HG03196 (cell line): ENCODE measurements around the gene SIAH2.
A peak's percentile ranks its signal among the peaks of the same experiment; 100 is the strongest.

Experiments used
- ATAC-seq: cut with Tn5 transposase; IDR thresholded peaks from one replicate; pipeline ENCODE4 v1.9.1; 2021; ENCODE audit not compliant: unreplicated experiment

Gene SIAH2

DNA sequence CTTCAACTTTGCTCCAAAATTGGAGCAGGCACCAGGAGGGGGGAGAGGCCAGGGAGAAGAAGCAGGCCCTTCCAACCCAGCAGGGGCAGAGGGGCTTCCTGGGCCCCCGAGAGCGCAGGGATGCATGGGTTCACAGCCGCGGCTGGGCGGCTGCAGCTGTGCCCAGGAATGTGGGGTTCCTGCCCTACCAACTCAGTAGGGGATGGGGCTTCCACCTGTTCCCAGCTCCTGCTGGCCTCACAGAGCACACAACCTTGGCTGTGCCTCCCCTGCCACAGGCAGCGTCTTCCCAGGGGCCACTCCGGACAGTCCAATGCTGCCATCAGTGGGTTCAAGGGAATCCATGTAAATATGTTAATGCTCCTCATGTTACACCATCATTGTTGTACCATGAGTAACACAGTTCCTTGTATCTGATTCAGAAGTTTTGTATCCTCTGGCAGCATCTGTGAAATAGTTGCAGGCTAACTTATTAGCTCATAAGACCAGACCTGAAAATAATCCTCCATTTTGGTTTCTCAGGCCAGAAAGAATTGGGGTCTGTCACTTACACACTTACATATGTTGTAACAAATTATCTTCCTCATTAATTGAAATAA, 12.1 kb upstream of the SIAH2 start:
- ATAC-seq = no peak

DNA sequence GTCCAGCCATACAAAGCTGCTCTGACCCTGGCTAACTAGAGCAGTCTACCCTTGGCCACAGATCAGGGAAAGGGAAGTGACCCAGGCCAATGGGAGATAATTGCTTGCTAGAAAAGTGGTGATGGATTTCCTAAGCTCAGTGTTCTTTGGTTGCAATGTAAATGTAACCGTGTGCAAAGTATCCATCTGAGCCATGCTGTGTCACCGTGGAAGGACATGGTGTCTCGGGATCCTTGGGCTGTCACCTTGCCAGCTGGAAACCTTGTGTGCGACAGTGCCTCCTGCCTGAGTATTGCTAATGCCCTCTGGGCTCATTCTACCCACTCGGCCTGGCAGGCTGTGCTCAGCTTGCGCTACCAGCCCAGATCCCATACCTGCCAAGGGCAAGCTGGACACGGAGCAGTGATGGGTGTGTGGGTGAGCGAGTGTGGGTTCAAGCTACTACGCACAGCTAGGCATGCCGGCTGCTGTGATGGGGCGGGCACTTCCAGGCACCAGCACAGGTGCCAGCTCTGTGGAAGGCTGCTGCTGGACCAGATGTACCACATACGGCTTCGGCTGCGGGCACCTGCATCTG, 10.7 kb upstream of the SIAH2 start:
- no peak for ATAC-seq

DNA sequence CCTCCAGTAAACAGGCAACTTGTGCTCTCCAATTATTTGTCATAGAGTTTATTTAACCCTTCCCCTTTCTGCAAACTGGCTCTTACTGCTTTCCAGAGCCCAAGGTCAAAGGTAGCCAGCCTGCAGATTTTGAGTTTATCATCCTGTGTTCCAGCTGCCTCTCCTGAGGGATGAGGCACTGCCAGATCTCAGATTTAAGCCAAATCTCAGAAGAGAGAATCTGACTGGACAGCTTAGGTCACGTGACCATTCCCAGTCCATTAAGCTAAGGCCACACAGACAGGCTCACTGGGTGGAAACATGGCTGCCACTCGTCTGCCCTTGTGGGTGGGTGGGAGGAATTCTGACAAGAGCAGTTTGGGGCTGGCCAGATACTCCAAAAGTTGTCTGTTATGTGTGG, 8.6 kb upstream of the SIAH2 start:
- no peak for ATAC-seq

DNA sequence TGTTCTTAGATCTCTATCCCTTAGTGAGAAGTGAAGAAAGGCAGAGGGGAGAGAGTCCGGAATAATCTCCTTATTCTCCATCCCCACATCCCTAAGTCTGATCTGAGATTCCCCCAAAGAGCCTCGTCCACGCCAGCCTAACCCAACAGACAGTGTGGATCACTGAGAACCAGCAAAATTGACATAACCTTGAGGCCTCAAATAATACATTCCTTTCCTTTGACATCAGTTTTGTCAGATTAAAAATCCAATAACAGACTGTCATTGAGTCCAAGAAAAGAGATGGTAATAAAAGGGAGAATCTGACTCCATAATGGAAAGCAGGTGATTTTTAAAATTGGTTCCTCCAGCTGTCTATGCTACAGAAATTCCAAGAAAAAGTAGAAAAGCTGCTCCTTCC, 7.7 kb upstream of the SIAH2 start:
- ATAC-seq = no peak

DNA sequence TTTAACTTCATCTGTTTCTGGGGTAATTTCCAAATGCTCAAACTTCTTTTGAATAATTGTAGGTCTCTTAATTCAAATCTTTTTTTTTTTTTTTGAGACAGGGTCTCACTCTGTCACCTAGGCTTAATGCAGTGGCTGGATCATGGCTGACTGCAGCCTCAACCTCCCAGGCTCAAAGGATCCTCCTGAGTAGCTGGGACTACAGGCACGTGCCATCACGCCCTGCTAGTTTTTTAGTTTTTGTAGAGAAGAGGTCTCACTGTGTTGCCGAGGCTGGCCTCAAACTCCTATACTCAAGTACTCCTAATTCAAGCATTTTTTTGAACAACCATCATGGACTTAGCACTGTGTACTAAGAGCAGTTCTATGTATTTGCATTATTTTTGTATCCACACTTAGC, 3.8 kb upstream of the SIAH2 start:
- no peak for ATAC-seq

DNA sequence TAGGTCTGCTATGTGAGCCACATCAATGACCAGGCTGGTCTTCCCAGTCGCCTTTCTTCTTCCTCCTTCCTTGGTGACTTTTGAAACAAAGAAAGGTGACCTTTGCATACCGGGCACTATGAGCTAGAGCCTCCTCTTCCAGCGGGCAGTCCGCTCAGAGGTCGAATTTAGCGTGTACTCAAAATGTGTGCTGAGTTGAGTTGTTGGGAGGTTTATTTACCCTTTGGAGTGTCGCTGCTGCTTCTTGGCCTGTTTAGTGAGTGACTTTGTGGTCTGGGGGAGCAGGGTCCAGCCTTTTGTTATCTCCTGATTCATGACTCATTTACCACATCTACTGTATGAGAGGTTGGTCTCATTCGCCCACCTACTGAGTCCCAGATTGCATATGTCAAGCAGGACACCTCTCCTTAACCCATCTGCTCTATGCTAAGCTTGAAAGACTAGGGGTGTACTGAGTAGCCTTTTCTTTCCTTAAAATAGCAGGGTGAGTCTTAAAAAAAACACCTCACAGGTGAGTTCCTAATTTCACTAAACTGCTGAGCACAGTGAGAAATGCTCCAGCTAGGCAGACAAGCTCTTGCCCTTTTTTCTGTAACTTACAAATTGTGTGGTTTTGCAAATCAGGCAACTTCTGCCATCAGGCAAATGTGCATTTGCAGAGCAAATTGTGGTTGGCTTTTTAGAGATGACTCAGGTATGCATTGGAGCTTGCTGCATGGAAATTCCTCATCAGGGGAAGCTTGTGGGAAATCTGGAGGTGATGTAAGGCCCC, 3.2 kb upstream of the SIAH2 start:
- ATAC-seq = no peak

DNA sequence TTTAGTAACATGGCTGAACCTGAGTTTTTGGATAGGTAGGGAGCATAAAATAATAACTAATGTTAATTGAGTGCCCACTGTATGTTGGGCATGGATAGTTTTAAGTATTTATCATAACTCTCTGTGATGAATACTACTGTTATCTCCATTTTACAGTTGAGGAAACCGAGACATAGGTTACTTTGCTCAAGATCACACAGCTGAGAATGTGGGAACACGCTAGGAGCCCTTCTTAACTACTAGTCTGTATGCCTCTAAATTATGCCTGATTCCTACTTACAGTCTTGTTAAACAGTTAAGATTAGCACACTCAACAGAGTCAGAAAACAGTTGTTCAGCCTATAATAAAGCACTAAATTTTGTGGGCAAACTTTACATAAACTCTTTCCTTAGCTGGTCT, 2.0 kb upstream of the SIAH2 start:
- no peak for ATAC-seq

DNA sequence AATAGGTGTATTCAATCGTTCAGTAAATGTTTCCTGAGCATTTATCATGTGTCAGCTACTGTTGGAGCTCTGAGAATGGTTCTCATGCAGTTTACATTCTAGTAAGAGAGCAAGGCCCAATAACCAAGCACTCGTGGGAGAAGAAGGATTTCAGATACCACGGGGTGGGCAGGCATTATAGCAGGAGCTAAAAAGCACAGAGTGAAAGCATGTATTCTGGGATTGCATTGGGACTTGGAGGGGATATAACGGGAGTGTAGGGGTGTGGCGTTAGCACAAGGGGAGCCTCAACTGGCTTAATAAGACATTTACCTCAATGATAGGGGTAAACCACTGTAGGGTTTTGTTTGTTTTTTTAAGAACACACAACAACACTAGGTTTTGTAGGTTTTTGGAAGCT, 1.6 kb upstream of the SIAH2 start:
- ATAC-seq = no peak

DNA sequence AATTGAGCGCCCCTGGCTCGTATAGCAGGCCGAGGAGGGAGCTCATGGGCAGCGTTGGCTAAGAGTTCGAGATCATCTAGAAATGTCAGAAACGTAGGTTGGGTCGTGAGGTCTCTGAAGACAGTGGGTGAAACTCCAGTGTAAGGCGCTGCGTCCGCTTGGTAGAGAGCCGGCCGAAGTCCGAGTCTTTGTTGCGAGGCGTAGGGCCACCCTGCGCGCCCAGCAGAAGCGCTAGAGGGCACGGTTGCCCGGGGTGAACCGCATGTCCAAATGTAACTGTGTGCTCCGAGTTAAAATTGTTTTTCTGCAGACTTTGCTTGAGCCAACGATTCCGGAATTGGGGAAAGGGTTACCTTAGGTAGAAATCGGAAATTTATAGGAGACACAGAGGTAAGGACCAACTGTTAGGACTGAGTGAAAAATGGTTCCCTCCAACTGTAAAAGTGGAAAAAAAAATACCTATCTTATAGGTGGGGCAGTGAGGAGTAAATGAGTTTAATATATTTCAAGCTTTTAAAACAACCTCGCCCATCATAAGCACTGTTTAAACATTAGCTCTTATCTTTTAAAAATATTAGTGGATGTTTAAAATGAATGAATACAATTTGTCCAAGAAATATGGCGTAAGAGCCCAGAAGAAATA, 993 bp upstream of the SIAH2 start:
- peak; percentile 26 for ATAC-seq

DNA sequence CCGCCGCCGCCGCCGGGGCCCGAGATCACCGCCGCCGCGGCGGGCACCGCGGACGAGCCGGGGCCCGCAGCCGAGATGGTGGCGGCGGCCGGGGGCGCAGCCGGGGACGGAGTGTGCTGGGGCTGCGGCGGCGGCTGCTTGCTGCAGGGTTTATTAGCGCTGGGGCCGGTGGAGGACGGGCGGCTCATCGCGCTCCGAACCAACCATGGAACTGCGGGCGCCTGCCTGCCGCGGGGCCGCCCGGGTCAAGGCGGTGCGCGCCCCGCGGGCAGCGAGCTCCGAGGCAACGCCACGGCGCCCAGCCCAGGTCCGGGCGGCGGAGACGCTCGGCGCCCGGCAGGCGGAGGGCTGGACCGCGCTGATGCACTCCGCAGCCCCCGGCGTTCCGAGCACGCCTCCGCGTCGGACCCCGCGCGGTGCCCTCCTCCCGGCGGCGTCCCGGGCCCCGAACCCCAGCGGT, 277 bp downstream of the SIAH2 start:
- ATAC-seq = peak; percentile 0

DNA sequence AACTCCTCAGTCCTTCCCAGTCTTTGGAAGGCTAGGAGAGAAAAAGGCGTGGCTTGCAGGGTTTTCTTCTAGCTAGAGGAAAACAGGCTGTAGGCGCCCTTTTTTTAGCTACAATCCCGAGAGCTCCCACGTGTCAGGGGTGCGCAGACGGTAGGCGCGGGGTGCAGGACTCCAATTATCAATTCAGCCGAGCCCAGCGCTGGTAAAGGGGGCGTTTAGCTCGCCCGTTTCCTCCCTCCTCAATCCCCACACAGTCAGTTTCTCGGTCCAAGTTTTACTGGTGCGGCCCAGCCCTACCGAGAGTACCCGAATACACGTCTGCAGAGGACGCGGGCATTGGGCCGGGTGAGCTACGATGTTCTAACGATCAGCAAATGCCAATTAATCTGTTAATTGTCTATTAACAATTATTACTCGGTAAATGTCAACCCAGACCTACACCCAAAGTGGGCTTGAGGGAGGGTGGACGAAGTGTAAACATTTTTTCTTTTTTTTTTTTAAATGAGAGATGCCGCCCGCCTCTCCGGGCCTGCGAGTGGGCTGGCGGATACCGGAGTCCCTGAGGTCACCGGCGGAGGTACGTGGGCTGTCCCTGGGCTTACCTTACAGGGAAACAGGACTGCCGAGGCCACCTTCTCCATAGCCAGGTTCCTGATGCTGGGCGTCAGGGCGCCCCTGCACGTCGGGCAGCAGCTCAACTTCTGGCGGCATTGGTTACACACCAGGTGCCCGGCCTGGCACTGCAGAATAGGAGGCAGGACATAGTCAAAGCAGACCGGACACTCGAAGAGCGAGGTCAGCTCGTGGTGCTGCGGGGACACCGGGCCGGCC, 923 bp downstream of the SIAH2 start:
- no peak for ATAC-seq

DNA sequence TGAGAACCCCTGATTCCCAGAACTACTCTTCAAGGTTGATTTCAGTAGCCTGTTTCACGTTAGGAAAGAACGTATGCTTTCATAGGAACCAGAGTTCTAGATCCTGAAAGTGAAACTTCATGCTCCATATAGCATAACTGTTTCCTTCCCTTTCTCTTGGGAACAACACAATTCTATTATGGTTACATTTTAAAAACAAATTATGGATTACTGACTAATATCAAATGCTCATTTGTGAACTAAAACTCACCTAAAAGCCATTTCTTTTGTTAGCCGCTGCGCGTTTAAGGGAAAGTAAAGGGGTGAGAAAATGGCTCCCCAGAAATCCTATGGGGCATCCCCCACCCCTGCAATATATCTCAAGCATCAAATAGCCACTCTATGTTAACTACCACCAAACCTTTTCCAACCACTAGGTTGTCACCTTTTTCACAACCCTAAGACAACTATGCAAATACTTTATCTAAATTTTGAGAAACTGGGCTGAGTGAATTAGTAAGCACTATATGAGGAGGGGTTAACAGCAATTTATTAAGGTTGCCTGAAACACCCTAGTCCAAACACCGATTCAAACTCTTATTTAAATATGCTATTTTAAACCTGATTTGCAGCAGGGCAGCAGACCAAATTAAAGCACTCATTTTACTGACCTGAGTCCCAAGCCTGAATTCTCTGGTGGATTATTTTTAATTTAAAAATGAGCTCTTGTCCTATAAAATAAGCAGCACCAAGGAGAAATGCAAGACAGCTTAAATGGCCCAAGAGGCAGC, 2.4 kb downstream of the SIAH2 start:
- ATAC-seq = peak; percentile 28

DNA sequence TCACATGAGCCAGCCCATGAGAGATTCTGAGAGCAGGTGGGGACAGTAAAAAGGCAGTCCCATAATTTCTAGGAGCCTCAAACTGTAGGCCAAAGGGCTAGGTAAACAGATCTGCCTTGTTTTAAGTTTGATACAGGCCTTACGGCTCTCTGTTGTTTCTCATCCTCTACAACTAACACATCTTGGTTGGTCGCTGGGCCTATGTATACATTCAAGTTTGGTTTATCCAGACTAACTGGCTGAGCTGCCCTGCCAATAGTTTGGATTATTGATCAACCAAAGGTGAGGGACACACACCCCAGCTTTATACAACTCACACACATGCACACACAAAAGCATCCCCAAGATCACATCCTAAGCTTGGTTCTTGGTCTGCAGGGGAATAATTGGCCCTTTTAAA, 3.0 kb downstream of the SIAH2 start:
- no peak for ATAC-seq

DNA sequence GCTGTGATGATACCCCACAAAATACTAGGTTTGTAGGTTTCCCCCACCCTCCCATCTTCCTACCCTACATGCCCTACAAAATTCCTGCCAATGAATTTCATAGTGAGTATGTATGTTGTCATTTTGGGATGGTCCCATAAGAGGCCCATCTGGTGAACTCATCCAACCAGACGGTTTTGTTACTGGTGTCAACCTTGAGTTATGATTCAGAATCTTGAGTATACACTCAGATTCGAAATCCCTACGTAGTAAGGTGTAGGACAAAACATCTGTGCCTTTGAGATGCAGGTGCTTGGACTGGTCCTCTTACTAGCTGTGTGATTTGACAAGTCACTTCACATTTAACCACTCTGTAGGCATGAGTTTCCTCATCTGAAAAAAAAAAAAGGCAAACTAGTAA, 3.6 kb downstream of the SIAH2 start:
- ATAC-seq = no peak

DNA sequence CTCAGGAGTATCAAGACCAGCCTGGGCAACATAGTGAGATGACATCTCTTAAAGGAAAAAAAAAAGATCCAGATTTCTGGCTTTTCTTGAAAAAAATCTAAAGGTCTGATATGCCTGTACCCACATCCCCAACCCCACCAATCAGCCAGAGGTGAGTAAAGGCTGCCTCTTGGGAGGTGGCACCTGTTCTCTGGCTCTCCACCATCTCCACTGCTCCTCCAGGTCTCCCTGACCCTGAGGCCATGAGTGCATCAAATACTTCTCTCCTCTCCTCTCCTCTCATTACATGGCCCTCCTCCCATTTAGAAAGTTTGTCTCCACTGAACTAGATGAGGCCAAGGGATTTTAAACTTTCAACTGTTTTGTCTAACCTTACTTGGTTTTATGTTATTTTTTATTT, 5.2 kb downstream of the SIAH2 start:
- no peak for ATAC-seq

DNA sequence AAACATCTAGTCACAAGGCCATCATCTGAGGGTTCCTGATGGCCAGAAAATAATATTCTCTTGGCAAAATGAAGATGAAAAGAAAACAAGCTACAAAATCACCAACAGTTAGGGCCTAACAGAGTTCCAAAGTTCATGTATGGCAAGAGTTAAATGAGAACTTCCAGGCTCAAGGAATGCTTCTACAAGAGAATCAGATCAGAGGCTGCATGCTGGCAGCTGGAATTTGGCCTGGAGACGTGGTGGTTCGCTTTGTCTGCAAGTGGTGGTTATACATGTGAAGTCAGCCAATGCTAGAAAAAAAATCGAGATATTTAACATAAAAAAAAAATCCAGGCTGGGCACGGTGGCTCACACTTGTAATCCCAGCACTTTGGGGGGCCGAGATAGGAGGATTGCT, 5.6 kb downstream of the SIAH2 start:
- ATAC-seq = no peak

DNA sequence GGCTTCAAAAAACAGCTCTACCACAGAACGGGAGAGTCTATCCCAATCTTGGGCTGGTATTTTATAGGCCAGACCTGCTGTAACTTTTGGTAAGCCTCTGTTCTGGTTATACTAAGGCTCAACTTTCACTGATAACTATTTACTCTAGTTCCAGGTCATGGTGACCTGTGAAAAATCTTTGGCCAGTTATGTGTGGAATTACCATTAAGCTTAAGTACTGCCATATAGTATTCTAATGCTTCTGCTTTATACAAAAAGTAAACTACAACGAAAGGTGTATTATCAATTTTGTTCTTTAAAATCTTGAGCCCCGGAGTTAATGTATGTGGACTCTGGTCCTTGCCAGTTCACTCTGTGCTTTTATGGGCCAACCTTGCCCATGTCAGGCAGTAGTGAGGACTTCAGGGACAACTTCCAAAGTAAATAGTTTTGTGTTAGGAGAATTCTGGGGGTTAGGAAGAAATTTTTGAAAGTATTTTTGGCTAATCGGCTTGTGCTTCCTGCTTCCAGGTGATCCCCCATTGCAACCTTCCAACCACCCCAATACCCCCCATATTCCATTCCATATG, 6.4 kb downstream of the SIAH2 start:
- no peak for ATAC-seq

DNA sequence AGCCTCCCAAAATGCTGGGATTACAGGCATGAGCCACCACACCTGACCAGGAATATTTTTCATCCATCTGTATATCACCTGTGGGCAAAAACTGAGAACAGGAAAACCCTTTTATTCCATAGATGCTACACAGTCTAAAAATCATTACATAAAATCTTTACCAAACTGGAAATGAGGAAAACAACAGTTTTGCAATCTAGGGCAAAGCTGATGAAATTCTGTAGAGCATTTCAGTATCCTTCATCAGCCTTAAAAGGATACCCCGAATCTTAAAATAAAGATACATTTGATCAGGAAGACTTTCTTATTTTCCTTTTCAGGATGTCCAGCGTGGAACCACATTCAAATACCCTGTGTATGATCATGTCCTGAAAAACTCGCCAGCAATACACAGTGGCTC, 7.1 kb downstream of the SIAH2 start:
- no peak for ATAC-seq

DNA sequence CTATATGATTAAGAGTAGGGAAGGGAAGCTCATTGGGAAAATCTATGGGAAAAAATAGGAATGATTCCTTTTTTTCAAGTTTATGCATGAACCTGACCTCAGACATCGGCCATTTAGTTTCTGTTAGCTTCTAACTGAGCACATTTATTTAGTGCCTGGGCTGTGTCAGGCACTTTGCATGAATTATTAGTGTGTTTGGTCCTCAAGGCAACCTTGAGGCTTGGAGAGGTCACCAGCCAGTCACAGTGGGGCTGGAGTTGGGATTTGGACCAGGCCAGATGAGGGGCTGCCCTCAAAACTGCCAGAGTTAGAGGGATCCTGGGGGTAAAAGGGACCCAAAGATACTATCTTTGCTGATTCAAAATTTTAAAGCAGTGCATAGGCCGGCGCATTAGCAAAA, 8.1 kb downstream of the SIAH2 start:
- no peak for ATAC-seq

DNA sequence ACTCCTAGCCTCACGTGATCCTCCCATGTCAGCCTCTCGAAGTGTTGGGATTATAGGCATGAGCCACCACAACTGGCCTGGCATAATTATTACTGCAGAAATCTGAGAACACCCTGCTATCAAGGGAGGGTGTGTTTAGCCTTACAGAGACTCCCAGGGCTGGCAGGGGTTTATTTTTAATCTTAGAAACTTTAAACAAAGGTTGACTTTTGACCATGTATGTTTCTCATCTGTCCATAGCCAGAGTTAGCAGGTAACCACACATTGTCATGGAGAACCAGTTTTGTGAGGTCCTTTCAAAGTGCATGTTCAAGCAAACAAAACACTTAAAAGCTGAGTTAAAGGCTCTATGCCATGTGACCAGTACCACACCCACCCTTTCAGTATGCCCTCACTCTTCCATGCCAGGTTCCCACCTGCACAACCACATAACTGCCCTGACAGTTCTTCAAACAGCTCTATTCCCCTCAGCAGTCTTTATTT, 11.1 kb downstream of the SIAH2 start:
- no peak for ATAC-seq
